GM12878 (cell line): ENCODE data around the gene XRCC4. TPM values are rescaled to one million over a fixed set of nuclear protein-coding genes. Genes with fewer than 3 reads are reported as not detected.

Source experiments
- ATAC-seq: fragments of 200-7000 bp; cut with Tn5 transposase; 3 replicates; pipeline ENCODE4 v1.9.1; 2020; ENCODE audit warnings: mild to moderate bottlenecking, moderate library complexity
- BruUV-seq: library from RNA; stranded (reverse); fragments of 400-500 nt; replicated peaks from 2 replicates; lab custom pipeline; 2021; lab: Mats Ljungman, UMichigan
- CTCF ChIA-PET: fragments of 300-600 bp; sonication (Branson Sonifier 250); formaldehyde crosslinking; extraction: SDS; loops from one replicate; lab custom pipeline; 2021; ENCODE audit warnings: inconsistent platforms; lab: Yijun Ruan, JAX
- POLR2A ChIA-PET: fragments of 350-600 bp; formaldehyde crosslinking; extraction: SDS; loops from one replicate; lab custom pipeline; 2021; ENCODE audit warnings: inconsistent platforms; lab: Charles Lee
- RAD21 ChIA-PET: fragments of 300-600 bp; sonication (Branson Sonifier 250); formaldehyde crosslinking; loops from one replicate; lab custom pipeline; 2023; ENCODE audit warnings: antibody characterized with exemption; ENCODE audit not compliant: unreplicated experiment; lab: Charles Lee
- SMC1A ChIA-PET: fragments of 300-600 bp; sonication (Branson Sonifier 250); formaldehyde crosslinking; loops from one replicate; lab custom pipeline; 2023; ENCODE audit not compliant: unreplicated experiment, uncharacterized antibody; lab: Charles Lee
- DNase-seq: peaks from one replicate; pipeline ENCODE4 v3.0.0-alpha.2; 2011; ENCODE audit warnings: low read depth, low spot score
- FAIRE-seq: peaks from 3 replicates; lab custom pipeline; 2011; peaks lifted over from hg19 to GRCh38; lab: Jason Lieb, UNC
- H2AFZ ChIP-seq: 2 replicates; pipeline ENCODE4 v1.6.0; 2011; ENCODE audit warnings: low read depth, low read length, control low read depth; ENCODE audit not compliant: control insufficient read depth
- H3K27ac ChIP-seq: 2 replicates; pipeline ENCODE4 v1.5.1; 2011; ENCODE audit warnings: control low read depth; ENCODE audit not compliant: control insufficient read depth, insufficient read depth
- H3K27me3 ChIP-seq, 2 experiments: replicated peaks in 1 of 2; 2 replicates each; pipeline versions ENCODE4 v1.6.0 to v1.6.1; 2011; ENCODE audit warnings: low read length in 1 of 2; ENCODE audit not compliant: control insufficient read depth in 2 of 2, insufficient read depth in 2 of 2
- H3K36me3 ChIP-seq, 2 experiments: 2 replicates each; pipeline ENCODE4 v1.5.1; 2011; ENCODE audit warnings: low read length in 1 of 2; ENCODE audit not compliant: control insufficient read depth in 2 of 2, insufficient read depth in 2 of 2
- H3K4me1 ChIP-seq: 2 replicates; pipeline ENCODE4 v1.6.1; 2011; ENCODE audit warnings: mild to moderate bottlenecking, low read length, moderate library complexity, mixed read lengths; ENCODE audit not compliant: control insufficient read depth, insufficient read depth
- H3K4me2 ChIP-seq: 2 replicates; pipeline ENCODE4 v1.6.0; 2011; ENCODE audit warnings: control low read depth; ENCODE audit not compliant: control insufficient read depth, insufficient read depth
- H3K4me3 ChIP-seq: fragments of 200-600 bp; sonication (generic); 2 replicates; pipeline ENCODE4 v1.5.1; 2016
- H3K79me2 ChIP-seq: 2 replicates; pipeline ENCODE4 v1.6.0; 2011; ENCODE audit warnings: low read length; ENCODE audit not compliant: control insufficient read depth, insufficient read depth
- H3K9ac ChIP-seq: 2 replicates; pipeline ENCODE4 v1.8.0; 2011; ENCODE audit warnings: low read length, control low read depth, mixed read lengths; ENCODE audit not compliant: control insufficient read depth, insufficient read depth
- H3K9me3 ChIP-seq: replicated peaks from 3 replicates; pipeline ENCODE4 v1.5.1; 2011; ENCODE audit warnings: mild to moderate bottlenecking, low read length; ENCODE audit not compliant: control insufficient read depth, insufficient read depth
- H4K20me1 ChIP-seq: 2 replicates; pipeline ENCODE4 v1.6.0; 2011; ENCODE audit not compliant: control insufficient read depth, insufficient read depth
- BACH1 ChIP-seq: fragments of 450-650 bp; IDR thresholded peaks from 2 replicates; pipeline ENCODE4 v1.6.1; 2017; ENCODE audit warnings: mild to moderate bottlenecking, borderline replicate concordance
- BMI1 ChIP-seq: fragments of 450-650 bp; IDR thresholded peaks from 2 replicates; pipeline ENCODE4 v1.6.1; 2016; ENCODE audit warnings: mild to moderate bottlenecking, moderate library complexity, borderline replicate concordance
- CEBPB ChIP-seq, 2 experiments: fragments of 150-350 bp in 1 of 2; IDR thresholded peaks; 2 replicates each; pipeline ENCODE4 v1.6.1; 2012 to 2014; ENCODE audit warnings: low read depth in 2 of 2, low read length in 2 of 2, borderline replicate concordance in 1 of 2, inconsistent platforms in 1 of 2
- FOS ChIP-seq: IDR thresholded peaks from 3 replicates; pipeline ENCODE4 v1.6.1; 2011; ENCODE audit warnings: borderline replicate concordance; ENCODE audit not compliant: insufficient read length; ENCODE audit errors: extremely low read depth
- FOXM1 ChIP-seq: IDR thresholded peaks from 2 replicates; pipeline ENCODE4 v1.6.1; 2012; ENCODE audit warnings: low read depth, mild to moderate bottlenecking, inconsistent platforms, low read length, moderate library complexity
- HSF1 ChIP-seq: fragments of 150-350 bp; IDR thresholded peaks from 2 replicates; pipeline ENCODE4 v1.6.1; 2014; ENCODE audit warnings: mild to moderate bottlenecking, low read depth, low read length
- MTA2 ChIP-seq: fragments of 450-650 bp; IDR thresholded peaks from 2 replicates; pipeline ENCODE4 v1.6.1; 2016; ENCODE audit warnings: low read depth, mild to moderate bottlenecking, moderate library complexity
- MYC ChIP-seq: IDR thresholded peaks from 2 replicates; pipeline ENCODE4 v1.6.1; 2011; ENCODE audit warnings: mild to moderate bottlenecking, low read length, moderate library complexity, inconsistent platforms; ENCODE audit not compliant: insufficient read depth, insufficient replicate concordance, insufficient read length, severe bottlenecking
- NFYA ChIP-seq: IDR thresholded peaks from 2 replicates; pipeline ENCODE4 v1.6.1; 2011; ENCODE audit warnings: low read depth, mild to moderate bottlenecking, low read length, improper control_type of control experiment, borderline replicate concordance
- NFYB ChIP-seq: IDR thresholded peaks from 2 replicates; pipeline ENCODE4 v1.6.1; 2011; ENCODE audit warnings: low read depth, mild to moderate bottlenecking, low read length, improper control_type of control experiment, moderate library complexity; ENCODE audit not compliant: insufficient read depth
- SREBF2 ChIP-seq: IDR thresholded peaks from 2 replicates; pipeline ENCODE4 v1.6.1; 2012; ENCODE audit warnings: mild to moderate bottlenecking, low read length
- SUZ12 ChIP-seq: fragments of 200-600 bp; sonication (generic); IDR thresholded peaks from one replicate; pipeline ENCODE4 v1.6.1; 2018; ENCODE audit warnings: antibody characterized with exemption, mild to moderate bottlenecking; ENCODE audit not compliant: unreplicated experiment
- TCF7 ChIP-seq: IDR thresholded peaks from 2 replicates; pipeline ENCODE4 v1.6.1; 2014; ENCODE audit warnings: antibody characterized with exemption, borderline replicate concordance
- ZNF217 ChIP-seq: fragments of 450-650 bp; IDR thresholded peaks from 2 replicates; pipeline ENCODE4 v1.6.1; 2017; ENCODE audit warnings: antibody characterized with exemption, mild to moderate bottlenecking
- ZSCAN29 ChIP-seq: fragments of 450-650 bp; IDR thresholded peaks from 2 replicates; pipeline ENCODE4 v1.6.1; 2017; ENCODE audit warnings: mild to moderate bottlenecking, moderate library complexity
- WGBS: methylation state at CpG from one replicate; pipeline ENCODE4 v1.1.6; 2016; ENCODE audit warnings: low lambda C conversion rate; ENCODE audit not compliant: insufficient replicate concordance, insufficient coverage; ENCODE audit errors: missing lambda C conversion rate; 5-methylcytosine and 5-hydroxymethylcytosine counted together
- in situ Hi-C: fragments of 300-500 bp; cut with MboI; formaldehyde crosslinking; loops from 9 replicates; pipeline ENCODE4 v1.14.3; 2018; ENCODE audit warnings: mixed read lengths
- intact Hi-C: fragments of 100-400 bp; cut with micrococcal nuclease; formaldehyde crosslinking; loops from one replicate; pipeline ENCODE4 v1.14.2; 2022; ENCODE audit not compliant: unreplicated experiment
- polyA plus RNA-seq, 11 experiments: library from polyadenylated mRNA; depleted of rRNA in 4 of 11; unstranded in 6 of 11; stranded (reverse) in 5 of 11; fragments of >200 nt; fragmentation: Nextera tagmentation in 4 of 11; fragmentation: Illumina TruSeq in 1 of 11; extraction: Ambion mirVana in 4 of 11; extraction: Trizol in 1 of 11; gene quantifications; 1 replicate in 1 of 11; 2 replicates in 10 of 11; pipeline versions ENCODE4 v1.2.1 to v1.2.3, GENCODE V29; 2011 to 2016; ENCODE audit warnings: inconsistent platforms in 2 of 11, missing spikeins in 2 of 11, low read depth in 1 of 11
- total RNA-seq, 4 experiments: library from RNA; depleted of rRNA in 3 of 4; stranded (reverse); fragments of >200 nt in 3 of 4; fragmentation: Illumina TruSeq in 1 of 4; extraction: Trizol in 1 of 4; gene quantifications; 2 replicates each; pipeline versions ENCODE4 v1.2.1 to v1.2.3, GENCODE V29; 2013 to 2021

Gene XRCC4
- total and polyA plus RNA-seq, 10 of the 15 experiments (the other 5 are each of a cell fraction or from before 2014, with no cell fraction given), result 12.1 to 53.6 (median 25.8) TPM

DNA sequence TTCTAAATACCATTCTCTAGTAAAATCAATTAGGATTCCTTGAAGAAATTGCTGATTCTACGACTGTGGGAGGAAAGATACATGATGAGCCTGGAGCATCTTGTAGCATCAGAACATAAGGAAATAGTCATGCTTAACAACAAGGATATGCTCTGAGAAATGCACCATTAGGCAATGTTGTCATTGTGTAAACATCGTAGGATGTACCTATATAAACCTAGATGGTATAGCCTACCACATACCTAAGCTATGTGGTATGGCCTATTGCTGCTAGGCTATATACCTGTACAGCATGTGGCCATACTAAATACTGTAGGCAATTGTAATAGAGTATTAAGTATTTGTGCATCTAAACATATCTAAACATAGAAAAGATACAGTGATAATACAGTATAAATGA, 316.8 kb downstream of the XRCC4 start (continued):
- TF ChIP-seq CEBPB (IDR thresholded peaks at IDR 0.05; ENCODE audit: borderline replicate concordance in 1 of 2, low read depth in 2 of 2, low read length in 2 of 2) (no peak), NFYA (no peak)
- TF ChIP-seq, all 136 proteins: peak for 0

DNA sequence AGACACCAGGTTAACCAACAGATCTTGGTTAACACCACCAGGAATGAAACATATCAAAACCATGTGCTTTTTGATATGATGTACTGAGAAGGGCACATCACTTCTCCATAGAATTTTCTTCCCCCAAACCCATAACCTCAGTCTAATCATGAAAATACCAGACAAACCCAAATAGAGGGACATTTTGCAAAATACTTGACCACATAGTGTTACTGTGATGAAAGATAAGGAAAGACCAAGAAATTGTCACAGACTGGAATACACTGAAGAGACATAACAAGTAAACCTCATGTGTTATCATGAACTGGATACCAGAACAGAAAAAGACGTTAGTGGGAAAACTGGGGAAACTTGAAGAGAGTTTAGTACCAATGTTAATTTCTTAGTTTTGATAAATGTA, 319.3 kb downstream of the XRCC4 start:
- H4K20me1 ChIP-seq, result no peaks in the 10 kb centered on the region
- in situ Hi-C loops, result no loop called here
- RAD21 ChIA-PET, result no interaction called here
- BruUV-seq, result no TSS peak
- H3K27ac ChIP-seq, result no peak overlapping the region
- no peak overlapping the region for H3K4me3 ChIP-seq
- TF ChIP-seq BACH1, result no peak
- TF ChIP-seq, all 136 proteins: peak for 0
- 33% methylated on average over 1 of the region's 1 CpG for WGBS
- H3K4me2 ChIP-seq, result no peak overlapping the region
- H2AFZ ChIP-seq, result no peak overlapping the region
- POLR2A ChIA-PET, result no interaction called here
- DNase-seq (no peak), ATAC-seq (no peak), FAIRE-seq (no peak)
- H3K36me3 ChIP-seq, result no peaks in the 10 kb centered on the region
- no peaks in the 10 kb centered on the region for H3K27me3 ChIP-seq
- peaks cover 11% of the 10 kb centered on the region for H3K4me1 ChIP-seq
- no peaks in the 10 kb centered on the region for H3K9me3 ChIP-seq
- H3K9ac ChIP-seq, result no peak overlapping the region
- H3K79me2 ChIP-seq, result no peaks in the 10 kb centered on the region
- SMC1A ChIA-PET, result no interaction called here
- CTCF ChIA-PET, result interaction anchor here (3.0 kb wide), 1 partner anchor 9 kb away, joined by 9 read pairs; no protein-coding TSS in a partner anchor
- intact Hi-C loops, result no loop called here

GRCh38 chr5:83397658-83398057, 320.3 kb downstream of the XRCC4 start:
- in situ Hi-C loops, result no loop called here
- ChIA-PET SMC1A (interaction anchor here (1.2 kb wide), 1 partner anchor 11 kb away, joined by 3 read pairs; no protein-coding TSS in a partner anchor), RAD21 (no interaction called here), CTCF (no interaction called here), POLR2A (no interaction called here)
- Histone ChIP-seq H3K79me2 (no peaks in the 10 kb centered on the region), H4K20me1 (no peaks in the 10 kb centered on the region), H3K9ac (no peak overlapping the region), H3K36me3 (no peaks in the 10 kb centered on the region), H2AFZ (no peak overlapping the region), H3K27me3 (no peaks in the 10 kb centered on the region), H3K4me1 (peaks cover 11% of the 10 kb centered on the region), H3K4me3 (no peak overlapping the region), H3K4me2 (no peak overlapping the region), H3K9me3 (no peaks in the 10 kb centered on the region), H3K27ac (no peak overlapping the region)
- FAIRE-seq (no peak), ATAC-seq (no peak), DNase-seq (no peak)
- no TSS peak for BruUV-seq
- intact Hi-C loops, result no loop called here
- WGBS, result 100% methylated on average over 1 of the region's 1 CpG
- TF ChIP-seq NFYB (no peak), MTA2 (no peak), FOS (no peak), MYC (no peak), ZSCAN29 (no peak), TCF7 (no peak), ZNF217 (no peak), SREBF2 (no peak), HSF1 (no peak), SUZ12 (no peak), FOXM1 (no peak), BMI1 (no peak)
